Neural progenitor cell (in vitro differentiated cells): ENCODE measurements around the gene PAGE2. TPM values are rescaled to one million over a fixed set of nuclear protein-coding genes. Genes with fewer than 3 reads are reported as not detected.

Experiments used
- DNase-seq: peaks from one replicate; pipeline ENCODE4 v3.0.0-alpha.2; 2016; ENCODE audit warnings: low spot score
- H2AFZ ChIP-seq: fragments of 200-600 bp; sonication (generic); replicated peaks from 2 replicates; pipeline ENCODE4 v1.6.1; 2016; ENCODE audit warnings: antibody characterized with exemption
- H3F3A ChIP-seq: fragments of 200-600 bp; sonication (generic); 2 replicates; pipeline ENCODE4 v1.6.1; 2016; ENCODE audit warnings: antibody characterized with exemption, low read depth
- H3K27ac ChIP-seq: fragments of 200-600 bp; sonication (generic); 2 replicates; pipeline ENCODE4 v1.5.1; 2016; ENCODE audit warnings: mild to moderate bottlenecking
- H3K27me3 ChIP-seq: fragments of 200-600 bp; sonication (generic); 2 replicates; pipeline ENCODE4 v1.6.1; 2016; ENCODE audit warnings: mild to moderate bottlenecking, moderate library complexity
- H3K36me3 ChIP-seq: fragments of 200-600 bp; sonication (generic); 2 replicates; pipeline ENCODE4 v1.5.1; 2016
- H3K4me1 ChIP-seq: fragments of 200-600 bp; sonication (generic); 2 replicates; pipeline ENCODE4 v1.6.1; 2016; ENCODE audit warnings: mixed run types
- H3K4me2 ChIP-seq: fragments of 200-600 bp; sonication (generic); 2 replicates; pipeline ENCODE4 v1.6.1; 2016
- H3K4me3 ChIP-seq: fragments of 200-600 bp; sonication (generic); 2 replicates; pipeline ENCODE4 v1.5.1; 2016
- H3K79me2 ChIP-seq: fragments of 200-600 bp; sonication (generic); 2 replicates; pipeline ENCODE4 v1.6.1; 2016; ENCODE audit warnings: low read depth
- H3K9ac ChIP-seq: fragments of 200-600 bp; sonication (generic); 2 replicates; pipeline ENCODE4 v1.6.1; 2016
- H3K9me3 ChIP-seq: fragments of 200-600 bp; sonication (generic); 2 replicates; pipeline ENCODE4 v1.5.1; 2016; ENCODE audit warnings: low read depth
- H4K20me1 ChIP-seq: fragments of 200-600 bp; sonication (generic); 2 replicates; pipeline ENCODE4 v1.6.1; 2016; ENCODE audit warnings: low read depth
- H3K27ac Mint-ChIP-seq: 3 replicates; pipeline ENCODE4 v1.8.0; 2021; ENCODE audit warnings: mixed read lengths
- H3K27me3 Mint-ChIP-seq: 2 replicates; pipeline ENCODE4 v1.8.0; 2022; ENCODE audit warnings: low read depth, mild to moderate bottlenecking, inconsistent platforms, moderate library complexity, mixed read lengths; ENCODE audit not compliant: insufficient read depth
- H3K36me3 Mint-ChIP-seq: 3 replicates; pipeline ENCODE4 v1.8.0; 2021; ENCODE audit warnings: mixed read lengths
- H3K4me1 Mint-ChIP-seq: 3 replicates; pipeline ENCODE4 v1.8.0; 2021; ENCODE audit warnings: mixed read lengths
- H3K4me3 Mint-ChIP-seq: 3 replicates; pipeline ENCODE4 v1.8.0; 2021; ENCODE audit warnings: mild to moderate bottlenecking, moderate library complexity, mixed read lengths
- H3K9me3 Mint-ChIP-seq: 3 replicates; pipeline ENCODE4 v1.8.0; 2020; ENCODE audit warnings: mixed read lengths
- EZH2 ChIP-seq: fragments of 200-600 bp; sonication (generic); IDR thresholded peaks from 2 replicates; pipeline ENCODE4 v1.6.1; 2017; ENCODE audit warnings: antibody characterized with exemption, mild to moderate bottlenecking, moderate library complexity
- EZH2phosphoT487 ChIP-seq: fragments of 200-600 bp; sonication (generic); IDR thresholded peaks from 2 replicates; pipeline ENCODE4 v1.6.1; 2017; ENCODE audit warnings: antibody characterized with exemption
- total RNA-seq: library from RNA; depleted of rRNA; stranded (reverse); fragments of >200 nt; gene quantifications from 2 replicates; pipeline ENCODE4 v1.2.3, GENCODE V29; 2015; ENCODE audit warnings: low replicate concordance
- TF ChIP-seq, protein P1 (sequence below): fragments of 200-600 bp; sonication (generic); IDR thresholded peaks from 2 replicates; pipeline ENCODE4 v1.5.1; 2017; ENCODE audit warnings: antibody characterized with exemption, mild to moderate bottlenecking

The PAGE2 gene
- total RNA-seq, 1 donor from 2014 or later: 0.69 TPM

DNA sequence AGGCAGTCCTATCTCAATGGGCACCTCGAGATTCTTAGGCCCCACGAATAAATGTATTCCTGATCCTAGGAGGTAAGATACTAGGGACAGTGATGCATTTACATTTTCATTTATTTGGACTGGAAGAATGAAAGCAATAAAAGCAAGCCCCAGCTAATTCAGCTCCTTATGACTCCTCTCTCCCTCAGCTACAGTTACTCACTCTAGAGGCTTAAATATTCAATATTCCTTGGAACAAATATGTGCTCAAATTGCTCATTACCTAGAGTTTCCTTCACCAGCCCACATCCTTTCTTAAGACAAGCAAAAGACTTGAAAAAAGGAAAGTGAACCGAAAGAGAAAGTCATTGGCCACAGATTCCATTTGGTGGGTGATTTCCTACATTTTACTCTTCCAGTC is 13.9 kb downstream of the PAGE2 start:
- Histone ChIP-seq H3K9ac (no peak overlapping the region), H3K4me2 (no peak overlapping the region), H4K20me1 (no peaks in the 10 kb centered on the region), H3K79me2 (no peaks in the 10 kb centered on the region), H2AFZ (no peak overlapping the region), H3K9me3 (no peaks in the 10 kb centered on the region), H3K36me3 (no peaks in the 10 kb centered on the region), H3K27me3 (no peaks in the 10 kb centered on the region), H3K4me1 (no peaks in the 10 kb centered on the region), H3K4me3 (no peak overlapping the region), H3F3A (no peaks in the 10 kb centered on the region), H3K27ac (no peak overlapping the region)
- TF ChIP-seq, protein P1, sequence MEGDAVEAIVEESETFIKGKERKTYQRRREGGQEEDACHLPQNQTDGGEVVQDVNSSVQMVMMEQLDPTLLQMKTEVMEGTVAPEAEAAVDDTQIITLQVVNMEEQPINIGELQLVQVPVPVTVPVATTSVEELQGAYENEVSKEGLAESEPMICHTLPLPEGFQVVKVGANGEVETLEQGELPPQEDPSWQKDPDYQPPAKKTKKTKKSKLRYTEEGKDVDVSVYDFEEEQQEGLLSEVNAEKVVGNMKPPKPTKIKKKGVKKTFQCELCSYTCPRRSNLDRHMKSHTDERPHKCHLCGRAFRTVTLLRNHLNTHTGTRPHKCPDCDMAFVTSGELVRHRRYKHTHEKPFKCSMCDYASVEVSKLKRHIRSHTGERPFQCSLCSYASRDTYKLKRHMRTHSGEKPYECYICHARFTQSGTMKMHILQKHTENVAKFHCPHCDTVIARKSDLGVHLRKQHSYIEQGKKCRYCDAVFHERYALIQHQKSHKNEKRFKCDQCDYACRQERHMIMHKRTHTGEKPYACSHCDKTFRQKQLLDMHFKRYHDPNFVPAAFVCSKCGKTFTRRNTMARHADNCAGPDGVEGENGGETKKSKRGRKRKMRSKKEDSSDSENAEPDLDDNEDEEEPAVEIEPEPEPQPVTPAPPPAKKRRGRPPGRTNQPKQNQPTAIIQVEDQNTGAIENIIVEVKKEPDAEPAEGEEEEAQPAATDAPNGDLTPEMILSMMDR: no peak
- TF ChIP-seq EZH2phosphoT487: no peak
- TF ChIP-seq EZH2: no peak
- H3K9me3 Mint-ChIP-seq: no peaks in the 10 kb centered on the region
- no peak overlapping the region for H3K27ac Mint-ChIP-seq
- no peaks in the 10 kb centered on the region for H3K4me1 Mint-ChIP-seq
- no peak for DNase-seq
- no peak overlapping the region for H3K4me3 Mint-ChIP-seq
- no peaks in the 10 kb centered on the region for H3K27me3 Mint-ChIP-seq
- no peaks in the 10 kb centered on the region for H3K36me3 Mint-ChIP-seq

DNA sequence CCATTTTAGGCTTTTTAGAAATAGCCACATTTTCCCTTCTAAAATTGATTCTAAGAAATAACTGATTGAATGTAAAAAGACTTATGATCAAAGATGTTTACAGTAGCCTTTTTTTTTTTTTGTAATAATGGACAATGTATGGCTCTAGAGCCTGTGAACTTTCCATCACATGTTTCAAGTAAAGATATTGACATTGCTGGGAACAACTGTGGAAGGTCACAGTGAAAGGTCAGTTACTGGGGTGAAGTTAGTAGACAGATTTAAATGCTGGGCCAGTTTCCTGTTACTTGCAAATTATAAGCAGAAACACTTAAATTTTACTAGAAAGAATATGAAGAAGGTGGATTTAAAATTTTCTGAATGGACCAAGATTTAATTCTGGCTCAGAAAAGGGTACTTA is 18.4 kb downstream of the PAGE2 start:
- Mint-ChIP-seq H3K4me1 (no peaks in the 10 kb centered on the region), H3K27me3 (no peaks in the 10 kb centered on the region), H3K27ac (no peak overlapping the region), H3K9me3 (no peaks in the 10 kb centered on the region), H3K36me3 (no peaks in the 10 kb centered on the region), H3K4me3 (no peak overlapping the region)
- DNase-seq: no peak
- Histone ChIP-seq H2AFZ (no peak overlapping the region), H3K27me3 (no peaks in the 10 kb centered on the region), H4K20me1 (no peaks in the 10 kb centered on the region), H3K79me2 (no peaks in the 10 kb centered on the region), H3K4me1 (no peaks in the 10 kb centered on the region), H3K9ac (no peak overlapping the region), H3K36me3 (no peaks in the 10 kb centered on the region), H3K4me2 (no peak overlapping the region), H3F3A (no peaks in the 10 kb centered on the region), H3K4me3 (no peak overlapping the region), H3K9me3 (no peaks in the 10 kb centered on the region), H3K27ac (no peak overlapping the region)
- TF ChIP-seq EZH2 (no peak), EZH2phosphoT487 (no peak)
- TF ChIP-seq, protein P1: no peak

GRCh38 chrX:55107911-55108310 is 19.1 kb downstream of the PAGE2 start:
- no peaks in the 10 kb centered on the region for H3K36me3 ChIP-seq
- no peak overlapping the region for H3K27ac ChIP-seq
- H3K36me3 Mint-ChIP-seq: no peaks in the 10 kb centered on the region
- no peaks in the 10 kb centered on the region for H3K9me3 ChIP-seq
- H3K9me3 Mint-ChIP-seq: no peaks in the 10 kb centered on the region
- no peak overlapping the region for H3K27ac Mint-ChIP-seq
- H3F3A ChIP-seq: no peaks in the 10 kb centered on the region
- no peaks in the 10 kb centered on the region for H3K4me1 ChIP-seq
- no peak overlapping the region for H3K4me3 Mint-ChIP-seq
- no peaks in the 10 kb centered on the region for H3K27me3 ChIP-seq
- H3K4me1 Mint-ChIP-seq: no peaks in the 10 kb centered on the region
- H3K9ac ChIP-seq: no peak overlapping the region
- H3K4me2 ChIP-seq: no peak overlapping the region
- no peak overlapping the region for H3K4me3 ChIP-seq
- H4K20me1 ChIP-seq: no peaks in the 10 kb centered on the region
- TF ChIP-seq EZH2 (no peak), EZH2phosphoT487 (no peak)
- TF ChIP-seq, protein P1: no peak
- no peaks in the 10 kb centered on the region for H3K79me2 ChIP-seq
- no peaks in the 10 kb centered on the region for H3K27me3 Mint-ChIP-seq
- H2AFZ ChIP-seq: no peak overlapping the region
- no peak for DNase-seq

GRCh38 chrX:55109306-55109705 is 20.5 kb downstream of the PAGE2 start:
- no peak overlapping the region for H2AFZ ChIP-seq
- no peaks in the 10 kb centered on the region for H3K27me3 ChIP-seq
- H3K27ac ChIP-seq: no peak overlapping the region
- H3K9me3 ChIP-seq: no peaks in the 10 kb centered on the region
- no peaks in the 10 kb centered on the region for H3K4me1 ChIP-seq
- no peaks in the 10 kb centered on the region for H4K20me1 ChIP-seq
- TF ChIP-seq EZH2 (no peak), EZH2phosphoT487 (no peak)
- TF ChIP-seq, protein P1: no peak
- no peaks in the 10 kb centered on the region for H3K79me2 ChIP-seq
- H3K4me1 Mint-ChIP-seq: no peaks in the 10 kb centered on the region
- H3K9ac ChIP-seq: no peak overlapping the region
- H3K36me3 ChIP-seq: no peaks in the 10 kb centered on the region
- no peak overlapping the region for H3K4me3 ChIP-seq
- DNase-seq: peak; percentile 13
- H3F3A ChIP-seq: no peaks in the 10 kb centered on the region
- H3K4me3 Mint-ChIP-seq: no peak overlapping the region
- no peaks in the 10 kb centered on the region for H3K27me3 Mint-ChIP-seq
- no peak overlapping the region for H3K4me2 ChIP-seq
- H3K9me3 Mint-ChIP-seq: no peaks in the 10 kb centered on the region
- H3K36me3 Mint-ChIP-seq: no peaks in the 10 kb centered on the region
- H3K27ac Mint-ChIP-seq: no peak overlapping the region
